GM21723 (cell line): ENCODE data around the gene LTA4H.
"Not testable (repeated sequence)": the region's sequence is repeated elsewhere in the genome, so short reads cannot be mapped to it uniquely, and the experiment has no call there.

Experiments
- ATAC-seq: cut with Tn5 transposase; IDR thresholded peaks from one replicate; pipeline ENCODE4 v1.9.1; 2021; ENCODE audit warnings: mild to moderate bottlenecking, moderate library complexity; ENCODE audit not compliant: unreplicated experiment

LTA4H gene

DNA sequence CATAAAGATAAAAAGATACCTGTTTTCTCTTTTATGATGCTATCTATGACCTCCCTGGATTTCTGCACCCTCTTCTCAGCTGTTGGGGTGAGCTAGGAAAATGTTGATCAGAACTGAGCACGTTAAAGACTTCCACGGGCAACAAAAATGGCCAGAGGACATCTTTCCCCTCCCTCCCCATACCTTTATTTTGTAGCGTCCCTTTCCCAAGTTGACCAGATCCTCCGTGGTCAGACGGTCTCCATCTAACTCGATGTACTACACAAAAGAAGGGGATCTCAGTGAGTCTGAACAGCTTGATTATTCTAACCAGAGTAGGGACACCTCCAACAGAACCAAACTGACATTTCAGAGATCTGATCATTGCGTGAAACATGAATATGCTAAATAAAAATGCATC is 41.5 kb downstream of the LTA4H start:
- no peak for ATAC-seq

DNA sequence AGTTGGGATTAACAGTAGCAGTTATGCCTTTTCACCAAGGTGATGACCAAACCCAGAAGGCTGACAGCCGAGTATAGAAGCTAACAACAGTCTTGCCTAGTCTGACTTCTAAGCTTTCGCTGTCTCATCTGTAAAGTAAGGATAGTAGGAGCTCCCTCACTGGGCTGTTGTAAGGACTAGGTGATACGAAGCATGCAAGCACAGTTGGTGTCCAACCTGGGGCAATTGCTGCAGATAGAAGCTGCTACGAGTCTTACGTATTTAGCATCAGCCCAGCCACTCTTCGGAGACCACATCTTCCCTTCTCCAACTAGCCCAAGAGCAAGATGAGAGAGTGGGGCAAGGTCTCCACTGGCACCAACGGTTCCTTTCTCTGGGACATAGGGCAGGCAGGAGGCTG is 45.3 kb downstream of the LTA4H start:
- ATAC-seq = no peak

DNA sequence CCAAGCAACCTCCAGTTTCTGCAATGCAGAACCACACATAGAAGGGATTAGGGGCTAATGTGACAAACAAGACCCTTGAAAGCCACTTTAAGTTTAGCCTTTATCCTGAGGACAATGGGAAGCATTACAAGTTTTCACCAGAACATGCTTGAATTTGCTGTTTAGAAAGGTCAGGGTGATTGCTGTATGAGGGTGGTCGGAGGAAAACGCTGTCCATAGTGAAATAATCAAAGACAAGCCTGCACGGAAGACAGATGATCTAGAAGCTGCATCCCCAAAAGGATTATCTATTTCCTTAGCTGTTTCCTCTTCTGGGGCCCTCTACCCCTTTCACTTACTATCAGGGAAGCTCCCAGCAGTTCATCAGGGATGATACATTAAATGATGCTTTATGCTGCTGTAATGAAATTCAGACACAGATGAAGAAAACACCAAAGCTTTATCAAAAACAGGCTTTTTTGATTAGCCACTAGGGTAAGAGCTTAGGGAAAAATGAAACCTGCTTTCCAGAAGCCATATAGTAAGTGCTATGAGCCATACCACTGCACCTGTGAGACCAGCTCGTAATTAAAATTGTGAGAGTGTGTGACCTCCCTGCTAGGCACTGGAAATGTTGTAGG is 45.8 kb downstream of the LTA4H start:
- ATAC-seq = no peak

DNA sequence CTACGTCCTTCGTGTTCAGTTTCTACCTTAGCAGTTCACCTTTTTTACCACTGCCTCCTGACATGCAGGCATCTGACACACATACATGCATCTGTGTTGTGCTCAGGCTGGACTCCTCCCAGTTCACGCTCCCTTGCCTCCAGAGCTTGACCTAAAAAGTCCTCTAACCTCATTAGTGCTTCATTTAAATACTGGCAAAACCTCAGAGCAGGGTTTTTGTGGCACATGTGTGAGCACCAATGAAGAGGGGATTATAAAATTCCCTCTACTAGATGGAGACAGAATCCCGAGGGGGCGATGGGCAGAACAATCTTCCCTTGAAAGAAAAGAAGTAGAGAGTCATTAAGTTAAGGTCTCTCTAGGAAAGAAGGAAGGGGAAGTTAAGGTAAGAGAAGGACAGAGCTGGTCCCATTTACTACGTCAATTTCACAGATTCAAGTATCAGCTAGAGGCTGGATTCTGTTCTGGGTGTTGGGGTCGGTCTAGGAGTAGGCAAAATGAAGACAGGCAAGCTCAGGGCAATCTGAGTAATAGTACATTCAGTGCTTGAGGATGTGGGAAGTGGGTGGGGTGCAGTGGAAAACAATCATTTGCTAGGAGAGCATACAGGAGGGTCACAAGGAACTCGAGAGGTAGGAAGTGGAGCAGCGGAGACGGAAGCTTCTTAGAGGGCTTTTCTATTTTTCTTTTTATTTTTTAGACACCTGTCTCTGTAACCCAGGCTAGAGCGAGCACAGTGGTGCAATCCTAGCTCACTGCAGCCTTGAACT is 46.7 kb downstream of the LTA4H start:
- no peak for ATAC-seq

DNA sequence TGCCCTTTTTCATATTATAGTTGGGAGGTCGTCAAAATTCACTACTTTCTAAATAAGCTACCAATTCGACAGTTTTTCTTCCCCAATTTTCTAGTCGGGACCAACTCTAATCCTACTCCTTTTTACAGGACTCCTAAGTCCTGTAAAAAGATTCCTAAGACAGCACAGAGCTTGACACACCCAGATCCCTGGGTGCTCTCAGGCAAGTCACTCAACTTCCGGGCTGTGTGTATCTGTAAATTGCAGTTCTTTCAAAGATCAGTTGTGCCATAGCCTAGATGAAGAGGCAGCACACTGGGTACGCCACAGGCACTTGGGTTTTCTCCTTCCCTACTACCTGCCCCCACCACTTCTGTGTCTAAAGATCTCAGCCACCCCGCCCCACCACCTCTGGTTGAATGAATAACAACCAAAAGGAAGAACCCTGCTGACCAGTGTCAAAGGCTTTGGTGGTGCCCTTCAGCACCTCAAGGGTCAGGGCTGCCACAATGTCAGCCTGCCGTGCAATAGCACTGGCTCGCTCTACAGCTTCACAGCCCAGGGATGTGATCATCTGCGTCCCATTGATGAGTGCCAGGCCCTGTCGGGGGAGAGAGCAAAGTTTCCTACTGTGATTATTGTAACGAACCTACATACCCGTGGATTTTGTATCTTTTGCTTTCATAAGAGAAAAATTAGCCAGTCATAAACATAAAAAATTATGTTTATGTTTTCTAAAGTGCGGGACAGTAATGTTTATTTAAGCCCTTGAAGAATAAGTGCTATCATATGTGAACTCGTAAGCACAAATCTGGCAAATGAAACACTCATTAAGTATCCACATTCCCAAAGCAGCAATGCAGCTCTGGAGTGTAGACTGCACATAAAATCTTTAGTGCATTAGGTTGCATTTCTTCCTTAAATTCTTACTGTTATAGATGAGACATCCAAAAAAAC is 48.5 kb downstream of the LTA4H start:
- no peak for ATAC-seq

DNA sequence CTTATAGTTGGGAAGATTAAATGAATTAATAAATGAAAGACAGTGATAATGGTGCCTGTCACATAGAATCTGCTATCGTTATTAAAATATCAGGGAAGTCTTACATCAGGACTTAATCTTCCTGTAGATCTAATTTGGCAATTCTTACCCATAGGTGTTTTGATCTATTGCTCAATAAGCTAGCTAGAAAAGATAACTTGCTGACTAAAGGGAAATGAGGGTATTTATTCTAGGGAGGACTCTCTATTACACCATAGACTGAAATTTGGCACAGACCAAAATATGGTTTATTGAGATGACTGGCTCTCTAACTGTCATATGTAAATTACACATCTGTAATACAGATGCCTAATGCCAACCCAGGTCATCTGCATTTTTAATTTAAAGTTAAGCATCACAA is 50.7 kb downstream of the LTA4H start:
- ATAC-seq = no peak

DNA sequence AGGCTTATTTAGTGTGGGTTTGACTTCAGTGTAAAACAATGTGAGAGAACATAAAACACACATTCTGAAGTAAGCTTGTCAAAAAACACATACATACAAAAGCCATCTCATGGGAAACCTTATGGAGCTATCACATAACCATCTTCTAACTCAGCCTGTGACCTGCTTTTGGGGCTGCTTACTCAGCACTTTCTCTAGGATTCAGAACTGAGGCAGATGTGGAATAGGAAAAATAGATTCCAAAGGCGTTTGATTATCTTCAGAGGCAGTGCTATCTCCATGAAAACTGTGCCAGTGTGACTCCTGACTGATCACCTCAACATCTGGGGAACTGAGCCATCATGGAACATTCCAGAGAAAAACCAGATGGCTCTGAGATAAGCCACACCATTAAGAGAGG is 52.8 kb downstream of the LTA4H start:
- no peak for ATAC-seq

DNA sequence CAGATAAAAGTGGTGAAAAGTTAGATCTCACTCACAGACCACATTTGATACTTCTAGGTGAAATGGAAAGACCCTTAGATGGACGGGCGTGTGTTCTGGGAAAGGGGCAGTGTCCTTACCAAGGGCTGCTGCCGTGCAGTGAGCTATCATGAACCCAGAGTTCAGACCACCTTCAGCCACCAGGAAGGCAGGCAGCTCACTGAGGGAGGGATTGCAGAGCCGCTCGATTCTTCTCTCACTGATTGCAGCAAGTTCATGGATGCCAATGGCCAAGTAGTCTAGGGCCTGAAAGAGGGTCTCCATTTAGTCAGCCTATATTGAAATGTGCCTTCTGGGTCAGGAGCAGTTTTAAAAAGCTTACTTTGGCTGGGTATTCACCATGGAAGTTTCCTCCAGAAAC is 55.0 kb downstream of the LTA4H start:
- no peak for ATAC-seq

DNA sequence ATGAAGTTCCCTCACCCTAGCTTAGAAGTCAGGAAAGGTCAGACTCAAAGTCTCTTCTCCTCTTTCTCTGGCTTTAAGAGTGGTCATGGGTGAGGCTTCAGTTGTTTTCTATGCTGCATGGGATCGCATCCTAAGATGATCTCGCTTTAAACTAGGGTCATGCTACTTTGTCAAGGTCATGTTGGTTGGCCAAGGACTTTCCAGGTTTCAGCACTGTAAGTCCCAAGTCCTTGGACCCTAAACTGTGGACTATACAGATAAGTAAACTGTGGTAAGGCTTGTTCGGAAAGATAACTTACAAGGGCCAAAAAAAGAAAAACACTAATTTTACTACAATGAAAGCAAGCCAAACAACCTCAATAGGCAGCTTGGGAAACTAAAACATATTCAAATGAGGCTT is 56.6 kb downstream of the LTA4H start:
- no peak for ATAC-seq

DNA sequence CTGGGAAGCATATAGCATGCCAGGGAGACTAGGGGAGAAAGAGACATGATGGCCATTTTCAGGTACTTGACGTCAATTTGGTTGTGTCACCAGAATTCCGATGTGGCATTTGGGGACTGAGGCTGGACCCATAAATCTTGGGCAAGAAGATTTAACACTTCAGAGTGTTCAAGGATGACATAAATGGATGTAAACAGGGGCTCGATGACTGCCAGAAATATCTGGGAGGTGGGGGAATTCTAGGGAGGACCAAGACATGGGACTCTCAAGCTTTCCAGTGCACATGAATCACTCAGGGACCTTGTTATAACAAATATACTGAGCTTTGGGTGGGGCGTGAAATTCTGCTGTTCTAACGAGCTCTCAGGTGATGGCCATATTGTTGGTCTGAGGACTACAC is 57.0 kb downstream of the LTA4H start:
- ATAC-seq = no peak

DNA sequence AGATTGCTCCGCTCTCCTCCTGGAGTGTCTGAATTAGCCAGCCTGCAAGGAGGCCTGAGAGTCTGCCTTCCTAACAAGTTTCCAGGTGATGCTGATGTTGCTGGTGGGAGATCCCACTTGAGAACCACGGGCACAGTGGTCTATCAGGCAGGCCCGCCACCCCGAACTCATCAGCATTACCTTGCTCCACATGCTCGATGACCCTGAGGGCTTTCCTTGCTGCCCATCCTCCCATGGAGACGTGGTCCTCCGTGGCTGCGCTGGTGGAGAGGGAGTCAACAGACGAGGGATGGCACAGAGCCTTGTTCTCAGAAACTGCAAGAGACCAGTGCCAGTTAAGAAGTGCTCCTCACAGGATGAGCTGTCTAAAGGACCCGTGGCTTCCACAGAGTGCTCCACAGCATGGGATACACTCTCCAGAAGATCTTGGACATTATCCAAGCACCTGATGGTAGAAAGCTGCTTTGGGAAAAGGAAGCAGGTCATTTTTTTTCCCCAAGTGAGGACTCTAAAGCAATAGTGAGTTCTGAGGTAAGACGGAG is 57.6 kb downstream of the LTA4H start:
- ATAC-seq = no peak

DNA sequence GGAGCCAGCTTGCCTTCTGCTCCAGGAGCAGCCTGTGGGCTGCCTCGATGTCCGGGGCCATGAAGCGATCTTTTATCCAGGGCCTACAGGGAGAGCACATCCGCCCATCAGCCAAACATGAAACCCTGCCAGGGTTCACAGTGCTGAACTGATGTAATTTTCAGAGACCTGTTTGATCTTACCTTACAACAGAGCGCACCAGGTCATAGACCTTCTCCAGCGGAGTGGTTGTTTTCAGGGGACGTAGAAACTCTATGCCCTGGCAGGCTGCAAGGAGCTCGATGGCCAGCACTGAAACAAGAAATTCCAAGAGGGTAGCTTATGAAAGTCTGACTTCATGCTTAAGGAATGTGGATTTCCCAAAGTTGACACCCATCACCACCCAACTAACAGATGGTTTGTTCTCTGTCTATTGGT is 59.0 kb downstream of the LTA4H start:
- ATAC-seq = no peak

DNA sequence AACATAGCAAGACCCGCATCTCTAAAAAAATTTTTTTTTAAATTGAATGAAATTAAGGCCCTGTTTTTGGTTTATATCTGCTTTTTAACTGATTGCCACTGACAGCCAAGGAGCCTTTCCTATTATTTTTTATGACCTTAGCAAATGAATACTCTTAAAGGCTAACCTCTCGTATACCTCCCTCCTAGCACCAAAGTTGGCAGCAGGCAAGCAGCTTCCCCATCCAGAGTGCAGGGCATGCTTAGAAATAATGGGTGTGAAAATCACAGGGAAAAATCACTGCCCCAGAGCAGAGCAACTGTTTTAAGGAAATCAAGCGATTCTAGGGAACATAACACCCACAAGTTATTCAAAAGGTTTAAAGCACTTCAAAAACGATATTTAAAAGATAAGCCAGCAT is 59.9 kb downstream of the LTA4H start:
- no peak for ATAC-seq

DNA sequence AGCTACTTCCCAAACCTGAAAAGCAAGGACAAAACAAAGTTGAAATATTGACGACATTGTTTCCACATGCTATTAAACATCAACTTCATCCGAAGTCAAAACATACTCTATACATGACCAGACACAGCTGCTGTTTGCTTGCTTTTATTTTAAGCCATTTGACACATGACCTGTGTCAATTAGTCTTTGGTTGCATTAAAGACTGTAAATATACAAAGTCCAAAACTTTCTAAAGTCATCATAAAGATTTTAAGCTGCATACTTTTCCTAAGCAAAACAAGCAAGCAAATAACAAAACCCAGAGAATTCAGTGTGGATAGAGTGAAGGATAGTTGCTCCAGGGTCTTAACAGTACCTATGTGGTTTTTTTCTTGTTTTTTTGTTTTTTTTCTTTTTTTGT is 61.0 kb downstream of the LTA4H start:
- ATAC-seq = no peak

DNA sequence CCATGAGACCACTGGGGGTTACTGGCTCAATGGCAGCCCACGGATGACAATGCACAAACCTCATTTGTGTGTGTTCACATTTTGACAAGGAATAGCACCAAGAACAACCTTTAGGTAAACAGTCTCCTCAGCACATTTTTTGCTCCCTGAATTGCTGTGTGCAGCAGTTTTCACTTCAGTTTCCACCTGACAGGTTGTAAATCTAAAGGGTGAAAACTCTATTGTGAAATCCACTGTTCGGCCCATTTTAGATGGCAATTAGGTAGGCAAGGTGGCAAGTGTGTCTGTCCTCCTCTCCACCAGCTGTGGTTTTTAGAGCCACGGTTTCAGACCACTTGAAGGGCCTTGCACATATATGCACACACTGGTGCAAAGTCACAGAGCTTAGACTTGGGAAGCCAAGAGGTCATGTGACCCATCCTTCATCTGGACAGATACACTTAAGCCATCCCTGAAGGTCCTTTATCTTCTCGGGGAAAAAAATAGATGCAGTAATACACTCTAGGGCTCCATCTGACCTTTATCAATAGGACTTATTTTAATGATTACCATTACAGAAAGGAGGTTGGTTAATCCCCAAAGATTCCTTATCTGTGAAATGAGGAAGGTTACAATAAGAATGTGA is 62.4 kb downstream of the LTA4H start:
- no peak for ATAC-seq

DNA sequence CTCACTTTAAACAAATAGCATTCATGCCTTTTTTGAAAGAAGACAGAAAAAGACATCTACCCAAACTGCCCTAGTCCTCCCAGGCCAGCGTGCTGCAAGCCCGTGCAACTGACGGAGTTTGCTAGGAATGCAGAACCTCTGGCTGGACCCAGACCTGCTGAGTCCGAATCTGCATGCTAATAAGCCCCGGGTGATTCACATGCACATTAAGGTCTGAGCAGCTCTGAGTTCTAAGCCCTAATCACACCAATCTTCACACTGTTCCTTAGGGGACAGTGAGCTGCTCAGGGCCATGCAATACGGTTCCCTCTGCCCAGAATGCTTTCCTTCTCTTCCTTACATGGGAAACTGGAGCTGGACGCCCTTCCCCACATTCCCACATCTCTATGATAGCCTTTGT is 64.5 kb downstream of the LTA4H start:
- no peak for ATAC-seq

DNA sequence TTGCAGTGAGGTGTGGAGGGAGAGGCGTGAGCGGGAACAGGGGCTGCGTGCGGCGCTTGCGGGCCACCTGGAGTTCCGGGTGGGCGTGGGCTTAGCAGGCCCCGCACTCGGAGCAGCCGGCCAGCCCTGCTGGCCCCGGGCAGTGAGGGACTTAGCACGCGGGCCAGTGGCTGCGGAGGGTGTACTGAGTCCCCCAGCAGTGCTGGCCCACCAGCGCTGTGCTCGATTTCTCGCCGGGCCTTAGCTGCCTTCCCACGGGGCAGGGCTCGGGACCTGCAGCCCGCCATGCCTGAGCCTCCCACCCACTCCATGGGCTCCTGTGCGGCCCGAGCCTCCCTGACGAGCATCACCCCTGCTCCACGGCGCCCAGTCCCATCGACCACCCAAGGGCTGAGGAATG is 66.3 kb downstream of the LTA4H start:
- ATAC-seq = not testable (repeated sequence)

DNA sequence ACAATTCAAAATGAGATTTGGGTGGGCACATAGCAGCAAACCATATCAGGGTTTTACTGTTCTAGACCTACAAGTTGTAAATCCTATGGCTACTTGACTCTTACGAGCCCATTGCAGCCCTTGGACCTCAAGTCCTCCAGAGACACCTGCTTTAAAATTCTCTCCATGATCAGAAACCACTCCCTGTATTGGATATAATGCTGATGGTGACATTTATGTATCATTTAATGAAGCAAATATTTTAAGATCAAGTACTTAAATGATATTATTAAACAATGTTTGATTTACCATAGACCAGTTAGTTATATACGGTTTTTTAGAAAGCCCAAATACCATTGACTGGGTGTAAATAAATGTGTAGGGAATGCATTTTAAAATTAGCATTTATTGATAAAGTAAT is 68.1 kb downstream of the LTA4H start:
- no peak for ATAC-seq

DNA sequence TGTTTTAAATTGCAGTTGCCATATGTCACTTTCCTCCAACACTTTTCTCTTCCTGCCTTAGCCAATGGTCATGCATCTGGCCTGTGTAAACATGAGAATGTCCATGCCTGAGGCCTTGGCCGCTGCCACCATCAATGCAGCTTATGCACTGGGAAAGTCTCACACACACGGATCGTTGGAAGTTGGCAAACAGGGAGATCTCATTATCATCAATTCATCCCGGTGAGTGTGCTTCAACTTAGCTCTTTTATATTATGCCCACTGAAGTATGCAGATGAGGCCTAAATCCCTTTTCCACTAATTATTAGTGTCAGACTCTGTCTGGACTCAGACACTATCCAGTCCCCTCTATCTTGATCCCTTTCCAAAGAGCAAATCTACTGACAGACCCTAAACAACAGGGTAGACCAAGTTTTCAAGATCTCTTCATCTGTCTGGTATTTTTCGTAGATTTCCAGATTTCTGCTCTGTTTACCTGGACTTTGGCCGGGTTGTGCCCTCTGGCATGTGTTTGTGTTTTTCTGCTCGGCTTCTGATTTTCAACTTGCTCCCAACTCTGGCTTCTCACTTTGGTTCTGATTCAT is 69.0 kb downstream of the LTA4H start:
- no peak for ATAC-seq

DNA sequence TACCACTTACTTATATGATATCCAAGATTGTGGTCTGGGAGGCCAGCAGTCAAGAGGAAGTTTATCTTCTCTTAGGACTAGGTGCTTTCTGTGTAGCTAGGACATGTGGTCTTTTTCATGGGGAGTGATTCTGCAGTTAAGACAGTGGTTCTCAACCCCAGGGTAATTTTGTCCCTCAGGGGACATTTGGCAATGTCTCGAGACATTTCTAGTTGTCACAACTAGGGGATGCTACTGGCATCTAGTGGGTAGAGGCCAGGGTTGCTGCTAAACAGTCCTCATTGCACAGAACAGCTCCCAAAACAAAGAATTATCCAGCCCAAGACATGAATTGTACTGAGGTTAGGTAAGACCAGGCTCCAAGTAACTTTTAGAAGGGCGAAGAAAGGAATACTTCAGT is 72.3 kb downstream of the LTA4H start:
- no peak for ATAC-seq

DNA sequence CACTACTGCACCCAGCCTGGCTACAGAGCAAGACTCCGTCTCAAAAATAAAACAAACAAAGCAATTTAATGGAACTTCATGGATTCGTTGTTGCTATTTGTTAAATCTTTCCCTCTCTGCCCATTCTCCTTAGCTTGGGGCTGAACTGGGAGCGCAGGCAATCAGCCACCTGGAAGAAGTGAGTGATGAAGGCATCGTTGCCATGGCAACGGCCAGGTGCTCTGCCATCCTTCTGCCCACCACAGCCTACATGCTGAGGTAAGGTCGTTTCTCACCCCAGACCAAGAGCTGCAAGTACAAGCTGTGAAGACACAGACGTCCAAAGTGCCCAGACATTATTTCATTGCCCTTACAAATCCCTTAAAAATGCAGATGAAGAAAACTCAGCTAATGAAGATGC is 73.2 kb downstream of the LTA4H start:
- ATAC-seq = no peak
